Measurements from ENCODE around the gene TAF1B. TPM values are rescaled to one million over a fixed set of nuclear protein-coding genes. Genes with fewer than 3 reads are reported as not detected.
"Not testable (repeated sequence)": the region's sequence is repeated elsewhere in the genome, so short reads cannot be mapped to it uniquely, and the experiment has no call there.

Gene TAF1B
- total RNA-seq, 1 experiment from 2014 or later = 58.6 TPM

DNA sequence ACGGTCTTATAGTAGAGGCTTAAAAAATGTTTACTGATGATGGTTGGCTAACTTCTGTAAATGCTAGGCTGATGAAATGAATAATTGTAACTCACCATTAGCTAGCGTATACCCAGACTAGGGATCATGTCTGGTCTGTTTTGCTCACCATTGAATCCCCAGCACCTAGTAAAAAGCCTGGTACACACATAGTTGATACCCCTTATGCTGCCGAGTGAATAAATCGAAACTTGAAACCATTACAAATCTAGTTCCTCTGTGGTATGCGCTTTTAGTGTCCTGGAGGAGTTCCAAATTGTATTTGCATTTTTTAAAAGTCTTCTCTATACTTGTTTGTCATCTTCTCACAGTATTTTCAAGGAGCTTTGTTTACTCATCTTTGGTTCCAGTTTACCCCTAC, 1.3 kb downstream of the TAF1B start:
- no peaks in the 10 kb centered on the region for H3K9me2 ChIP-seq (replicated peaks; ENCODE audit: insufficient read depth, low read length)
- peaks cover 31% of the 10 kb centered on the region for H3K4me1 ChIP-seq (ENCODE audit: low read length)
- H3K27ac ChIP-seq (ENCODE audit: low read length) = peak overlapping the region; percentile 73
- DNase-seq = peak; percentile 75
- no peak overlapping the region for H2AFZ ChIP-seq (ENCODE audit: low read length)
- H4K20me1 ChIP-seq (ENCODE audit: insufficient read depth, low read depth, low read length) = no peaks in the 10 kb centered on the region
- H3K79me2 ChIP-seq (ENCODE audit: low read length) = peaks cover 59% of the 10 kb centered on the region
- peaks cover 38% of the 10 kb centered on the region for H3K36me3 ChIP-seq (ENCODE audit: insufficient read depth, low read length)
- no peaks in the 10 kb centered on the region for H3K9me3 ChIP-seq (ENCODE audit: low read length)
- H3K27me3 ChIP-seq (ENCODE audit: low read length) = no peaks in the 10 kb centered on the region
- peak overlapping the region; percentile 79 for H3K4me3 ChIP-seq (ENCODE audit: low read length)
- peak overlapping the region; percentile 87 for H3K4me2 ChIP-seq (ENCODE audit: low read depth, low read length, poor library complexity, severe bottlenecking)
- peak overlapping the region; percentile 81 for H3K9ac ChIP-seq (ENCODE audit: low read length)

DNA sequence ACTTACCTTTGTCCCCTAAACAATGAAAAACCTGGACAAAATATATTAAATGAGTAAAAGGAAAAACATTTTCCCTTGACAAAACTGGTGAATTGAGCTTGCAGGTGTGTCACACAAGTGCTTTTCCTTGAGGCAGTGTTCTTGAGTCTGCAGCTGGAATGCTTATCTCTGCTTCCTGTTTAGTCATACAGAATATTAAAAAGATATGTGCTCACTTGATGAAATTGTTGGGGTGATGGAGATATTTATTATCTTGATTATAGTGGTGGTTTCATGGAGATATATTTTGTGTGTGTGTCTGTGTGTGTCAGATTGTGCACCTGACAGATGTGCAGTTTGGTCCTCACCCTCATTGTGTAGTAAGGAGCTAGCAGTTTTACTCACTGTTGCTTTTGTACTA, 3.3 kb downstream of the TAF1B start:
- no peak overlapping the region for H3K27ac ChIP-seq (ENCODE audit: low read length)
- no peaks in the 10 kb centered on the region for H3K27me3 ChIP-seq (ENCODE audit: low read length)
- H3K9ac ChIP-seq (ENCODE audit: low read length) = no peak overlapping the region
- no peak for DNase-seq
- H3K4me1 ChIP-seq (ENCODE audit: low read length) = peaks cover 31% of the 10 kb centered on the region
- H4K20me1 ChIP-seq (ENCODE audit: insufficient read depth, low read depth, low read length) = no peaks in the 10 kb centered on the region
- no peaks in the 10 kb centered on the region for H3K9me2 ChIP-seq (replicated peaks; ENCODE audit: insufficient read depth, low read length)
- peaks cover 62% of the 10 kb centered on the region for H3K79me2 ChIP-seq (ENCODE audit: low read length)
- no peaks in the 10 kb centered on the region for H3K9me3 ChIP-seq (ENCODE audit: low read length)
- peaks cover 57% of the 10 kb centered on the region for H3K36me3 ChIP-seq (ENCODE audit: insufficient read depth, low read length)
- H3K4me2 ChIP-seq (ENCODE audit: low read depth, low read length, poor library complexity, severe bottlenecking) = no peak overlapping the region
- no peak overlapping the region for H2AFZ ChIP-seq (ENCODE audit: low read length)
- no peak overlapping the region for H3K4me3 ChIP-seq (ENCODE audit: low read length)

DNA sequence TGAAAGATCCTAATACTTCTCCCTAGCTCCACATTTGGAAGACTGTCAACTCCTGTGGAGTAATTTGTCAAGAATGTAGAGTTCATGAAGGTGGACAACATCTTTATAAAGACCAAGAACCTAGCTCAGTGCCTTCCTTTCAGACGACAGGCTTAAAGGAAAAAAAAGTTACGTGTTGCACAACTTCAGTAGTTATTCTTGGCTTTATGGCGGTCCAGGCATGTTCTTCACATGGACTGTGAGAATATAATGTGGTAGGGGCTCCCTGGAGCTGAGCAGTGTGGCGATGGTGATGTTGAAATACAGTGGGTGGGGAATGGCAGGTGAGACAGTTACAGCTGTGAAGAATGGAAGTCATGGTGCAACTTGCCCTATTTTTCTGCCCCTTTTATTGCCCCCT, 3.9 kb downstream of the TAF1B start:
- H4K20me1 ChIP-seq (ENCODE audit: insufficient read depth, low read depth, low read length) = no peaks in the 10 kb centered on the region
- no peak overlapping the region for H3K27ac ChIP-seq (ENCODE audit: low read length)
- DNase-seq = no peak
- H3K9me2 ChIP-seq (replicated peaks; ENCODE audit: insufficient read depth, low read length) = no peaks in the 10 kb centered on the region
- no peak overlapping the region for H3K4me2 ChIP-seq (ENCODE audit: low read depth, low read length, poor library complexity, severe bottlenecking)
- no peaks in the 10 kb centered on the region for H3K27me3 ChIP-seq (ENCODE audit: low read length)
- no peak overlapping the region for H2AFZ ChIP-seq (ENCODE audit: low read length)
- H3K4me3 ChIP-seq (ENCODE audit: low read length) = no peak overlapping the region
- H3K36me3 ChIP-seq (ENCODE audit: insufficient read depth, low read length) = peaks cover 63% of the 10 kb centered on the region
- peaks cover 31% of the 10 kb centered on the region for H3K4me1 ChIP-seq (ENCODE audit: low read length)
- no peaks in the 10 kb centered on the region for H3K9me3 ChIP-seq (ENCODE audit: low read length)
- no peak overlapping the region for H3K9ac ChIP-seq (ENCODE audit: low read length)
- H3K79me2 ChIP-seq (ENCODE audit: low read length) = peaks cover 62% of the 10 kb centered on the region

DNA sequence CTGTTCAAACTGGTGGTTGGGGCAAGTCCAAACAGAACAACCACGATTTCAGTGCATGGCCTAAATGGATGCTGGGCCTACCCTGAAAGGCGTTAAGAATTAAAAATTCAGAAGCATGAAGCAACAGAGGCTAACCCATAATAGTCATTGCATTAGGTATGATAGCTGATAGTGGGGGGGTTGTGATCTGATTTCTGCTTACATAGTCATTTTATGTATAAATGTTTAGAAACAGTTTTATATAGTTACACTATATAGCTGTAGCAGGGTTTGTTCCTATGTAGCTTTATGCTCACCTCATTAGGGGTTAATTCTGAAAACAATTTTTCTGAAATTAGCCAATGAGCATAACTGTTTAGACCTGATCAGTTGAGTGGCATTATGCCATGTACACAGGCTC, 9.6 kb downstream of the TAF1B start:
- Histone ChIP-seq H3K4me3 (ENCODE audit: low read length) (no peak overlapping the region), H3K4me1 (ENCODE audit: low read length) (no peaks in the 10 kb centered on the region), H2AFZ (ENCODE audit: low read length) (no peak overlapping the region), H3K9ac (ENCODE audit: low read length) (no peak overlapping the region), H3K27ac (ENCODE audit: low read length) (no peak overlapping the region), H4K20me1 (ENCODE audit: insufficient read depth, low read depth, low read length) (no peaks in the 10 kb centered on the region), H3K4me2 (ENCODE audit: low read depth, low read length, poor library complexity, severe bottlenecking) (no peak overlapping the region), H3K79me2 (ENCODE audit: low read length) (peaks cover 19% of the 10 kb centered on the region), H3K9me3 (ENCODE audit: low read length) (peaks cover 2% of the 10 kb centered on the region; the same call in 1 of the 2 replicates), H3K27me3 (ENCODE audit: low read length) (no peaks in the 10 kb centered on the region), H3K36me3 (ENCODE audit: insufficient read depth, low read length) (peaks cover 91% of the 10 kb centered on the region), H3K9me2 (replicated peaks; ENCODE audit: insufficient read depth, low read length) (no peaks in the 10 kb centered on the region)
- no peak for DNase-seq

DNA sequence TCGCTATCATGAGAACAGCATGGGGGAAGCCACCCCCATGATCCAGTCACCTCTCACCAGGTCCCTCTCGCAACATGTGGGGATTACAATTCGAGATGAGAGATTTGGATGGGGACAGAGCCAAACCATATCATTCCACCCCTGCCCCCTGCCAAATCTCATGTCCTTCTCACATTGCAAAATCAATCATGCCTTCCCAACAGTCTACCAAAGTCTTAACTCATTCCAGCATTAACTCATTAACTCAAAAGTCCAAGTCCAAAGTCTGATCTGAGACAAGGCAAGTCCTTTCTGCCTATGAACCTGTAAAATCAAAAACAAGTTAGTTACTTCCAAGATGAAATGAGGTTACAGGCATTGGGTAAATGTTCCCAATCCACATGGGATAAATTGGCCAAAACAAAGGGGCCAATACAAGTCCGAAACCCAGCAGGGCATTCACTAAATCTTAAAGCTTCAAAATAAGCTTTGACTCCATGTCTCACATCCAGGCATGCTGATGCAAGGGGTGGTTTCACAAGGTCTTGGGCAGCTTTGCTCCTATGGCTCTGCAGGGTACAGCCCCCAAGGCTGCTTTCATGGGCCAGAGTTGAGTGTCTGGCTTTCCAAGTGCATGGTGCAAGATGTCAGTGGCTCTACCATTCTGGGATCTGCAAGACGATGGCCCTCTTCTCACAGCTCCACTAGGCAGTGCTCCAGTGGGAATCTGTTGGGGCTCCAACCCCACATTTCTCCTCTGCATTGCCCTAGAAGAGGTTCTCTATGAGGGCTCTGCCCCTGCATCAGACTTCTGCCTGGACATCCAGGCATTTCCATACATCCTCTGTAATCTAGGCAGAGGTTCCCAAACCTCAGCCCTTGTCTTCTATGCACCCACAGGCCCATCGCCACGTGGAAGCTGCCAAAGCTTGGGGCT, 14.8 kb downstream of the TAF1B start:
- Histone ChIP-seq H3K36me3 (ENCODE audit: insufficient read depth, low read length) (peaks cover 70% of the 10 kb centered on the region), H3K27ac (ENCODE audit: low read length) (no peak overlapping the region)

DNA sequence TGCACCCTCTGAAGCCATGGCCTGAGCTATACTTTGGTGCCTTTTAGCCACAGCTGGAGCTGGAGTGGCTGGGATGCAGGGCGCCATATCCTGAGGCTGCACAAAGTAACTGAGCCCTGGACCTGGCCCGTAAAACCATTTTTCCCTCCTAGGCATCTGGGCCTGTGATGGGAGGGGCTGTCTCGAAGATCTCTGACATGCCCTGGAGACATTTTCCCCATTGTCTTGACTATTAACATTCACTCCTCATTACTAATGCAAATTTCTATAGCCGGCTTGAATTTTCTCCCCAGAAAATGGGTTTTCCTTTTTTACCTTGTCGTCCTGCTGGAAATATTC, 15.4 kb downstream of the TAF1B start:
- Histone ChIP-seq H3K27me3 (ENCODE audit: low read length) (no peaks in the 10 kb centered on the region), H3K9ac (ENCODE audit: low read length) (no peak overlapping the region), H3K79me2 (ENCODE audit: low read length) (no peaks in the 10 kb centered on the region), H4K20me1 (ENCODE audit: insufficient read depth, low read depth, low read length) (no peaks in the 10 kb centered on the region), H2AFZ (ENCODE audit: low read length) (no peak overlapping the region), H3K4me3 (ENCODE audit: low read length) (no peak overlapping the region), H3K9me2 (replicated peaks; ENCODE audit: insufficient read depth, low read length) (no peaks in the 10 kb centered on the region), H3K36me3 (ENCODE audit: insufficient read depth, low read length) (peaks cover 64% of the 10 kb centered on the region), H3K9me3 (ENCODE audit: low read length) (peaks cover 10% of the 10 kb centered on the region; the same call in 1 of the 2 replicates), H3K4me1 (ENCODE audit: low read length) (no peaks in the 10 kb centered on the region), H3K27ac (ENCODE audit: low read length) (no peak overlapping the region), H3K4me2 (ENCODE audit: low read depth, low read length, poor library complexity, severe bottlenecking) (no peak overlapping the region)
- no peak for DNase-seq

More for the DNA sequence above, 14.8 kb downstream of the TAF1B start:
- no peak overlapping the region for H3K4me2 ChIP-seq (ENCODE audit: low read depth, low read length, poor library complexity, severe bottlenecking)
- no peaks in the 10 kb centered on the region for H3K4me1 ChIP-seq (ENCODE audit: low read length)
- H3K27me3 ChIP-seq (ENCODE audit: low read length) = no peaks in the 10 kb centered on the region
- H3K9ac ChIP-seq (ENCODE audit: low read length) = no peak overlapping the region
- no peak overlapping the region for H2AFZ ChIP-seq (ENCODE audit: low read length)
- peaks cover 10% of the 10 kb centered on the region; the same call in 1 of the 2 replicates for H3K9me3 ChIP-seq (ENCODE audit: low read length)
- no peak for DNase-seq
- no peaks in the 10 kb centered on the region for H3K9me2 ChIP-seq (replicated peaks; ENCODE audit: insufficient read depth, low read length)
- H3K4me3 ChIP-seq (ENCODE audit: low read length) = no peak overlapping the region
- H4K20me1 ChIP-seq (ENCODE audit: insufficient read depth, low read depth, low read length) = no peaks in the 10 kb centered on the region
- no peaks in the 10 kb centered on the region for H3K79me2 ChIP-seq (ENCODE audit: low read length)

DNA sequence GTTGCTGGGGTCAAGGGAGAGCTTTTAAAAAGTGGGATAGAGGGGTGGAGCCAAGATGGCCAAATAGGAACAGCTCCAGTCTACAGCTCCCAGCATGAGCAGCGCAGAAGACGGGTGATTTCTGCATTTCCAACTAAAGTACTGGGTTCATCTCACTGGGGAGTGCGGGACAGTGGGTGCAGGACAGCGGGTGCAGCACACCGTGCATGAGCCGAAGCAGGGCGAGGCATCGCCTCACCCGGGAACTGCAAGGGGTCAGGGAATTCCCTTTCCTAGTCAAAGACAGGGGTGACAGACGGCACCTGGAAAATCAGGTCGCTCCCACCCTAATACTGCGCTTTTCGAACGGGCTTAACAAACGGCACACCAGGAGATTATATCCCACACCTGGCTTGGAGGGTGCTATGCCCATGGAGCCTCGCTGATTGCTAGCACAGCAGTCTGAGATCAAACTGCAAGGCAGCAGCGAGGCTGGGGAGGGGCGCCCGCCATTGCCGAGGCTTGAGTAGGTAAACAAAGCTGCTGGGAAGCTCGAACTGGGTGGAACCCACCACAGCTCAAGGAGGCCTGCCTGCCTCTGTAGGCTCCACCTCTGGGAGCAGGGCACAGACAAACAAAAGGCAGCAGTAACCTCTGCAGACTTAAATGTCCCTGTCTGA, 17.8 kb downstream of the TAF1B start:
- not testable (repeated sequence) for H3K79me2 ChIP-seq (ENCODE audit: low read length); H3K9ac ChIP-seq (ENCODE audit: low read length); H3K27ac ChIP-seq (ENCODE audit: low read length); H3K27me3 ChIP-seq (ENCODE audit: low read length); H3K4me1 ChIP-seq (ENCODE audit: low read length); H3K4me2 ChIP-seq (ENCODE audit: low read depth, low read length, poor library complexity, severe bottlenecking); H3K9me3 ChIP-seq (ENCODE audit: low read length); H3K4me3 ChIP-seq (ENCODE audit: low read length); DNase-seq; H4K20me1 ChIP-seq (ENCODE audit: insufficient read depth, low read depth, low read length); H2AFZ ChIP-seq (ENCODE audit: low read length); H3K9me2 ChIP-seq (replicated peaks; ENCODE audit: insufficient read depth, low read length)
- peaks cover 41% of the 10 kb centered on the region for H3K36me3 ChIP-seq (ENCODE audit: insufficient read depth, low read length)

DNA sequence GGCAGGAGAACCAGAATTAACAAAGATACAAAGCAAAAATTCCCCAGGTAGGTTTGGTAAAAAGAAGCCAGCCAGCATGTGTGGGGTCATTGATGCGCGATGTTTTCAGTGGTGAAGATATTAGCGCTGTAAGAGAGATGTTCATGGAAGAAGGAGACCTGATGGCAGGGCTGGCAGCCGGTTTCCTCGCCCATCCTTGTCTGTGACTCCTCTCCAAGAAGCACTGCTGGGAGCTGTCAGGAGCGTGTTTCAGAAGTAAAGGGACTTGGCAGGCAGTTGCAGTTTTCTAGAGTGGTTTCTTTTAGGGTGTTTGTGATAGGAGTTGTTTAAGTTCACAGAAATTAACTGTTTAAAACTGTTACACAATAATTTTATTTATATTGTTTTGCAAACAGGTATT, 24.6 kb downstream of the TAF1B start:
- no peaks in the 10 kb centered on the region for H4K20me1 ChIP-seq (ENCODE audit: insufficient read depth, low read depth, low read length)
- no peaks in the 10 kb centered on the region for H3K4me1 ChIP-seq (ENCODE audit: low read length)
- H3K79me2 ChIP-seq (ENCODE audit: low read length) = peaks cover 4% of the 10 kb centered on the region; the same call in 1 of the 2 replicates
- H3K27ac ChIP-seq (ENCODE audit: low read length) = no peak overlapping the region
- no peaks in the 10 kb centered on the region for H3K9me3 ChIP-seq (ENCODE audit: low read length)
- no peaks in the 10 kb centered on the region for H3K27me3 ChIP-seq (ENCODE audit: low read length)
- H2AFZ ChIP-seq (ENCODE audit: low read length) = no peak overlapping the region
- no peak overlapping the region for H3K9ac ChIP-seq (ENCODE audit: low read length)
- H3K9me2 ChIP-seq (replicated peaks; ENCODE audit: insufficient read depth, low read length) = no peaks in the 10 kb centered on the region
- no peak overlapping the region for H3K4me3 ChIP-seq (ENCODE audit: low read length)
- H3K36me3 ChIP-seq (ENCODE audit: insufficient read depth, low read length) = peaks cover 11% of the 10 kb centered on the region; the same call in 1 of the 2 replicates
- H3K4me2 ChIP-seq (ENCODE audit: low read depth, low read length, poor library complexity, severe bottlenecking) = no peak overlapping the region
- DNase-seq = no peak
